ENCODE results near the gene LCMT1.
A peak's percentile ranks its signal among the peaks of the same experiment; 100 is the strongest.

GRCh38 chr16:25126820-25127232 lies 15.3 kb downstream of the LCMT1 start:
- TF ChIP-seq, protein P1, sequence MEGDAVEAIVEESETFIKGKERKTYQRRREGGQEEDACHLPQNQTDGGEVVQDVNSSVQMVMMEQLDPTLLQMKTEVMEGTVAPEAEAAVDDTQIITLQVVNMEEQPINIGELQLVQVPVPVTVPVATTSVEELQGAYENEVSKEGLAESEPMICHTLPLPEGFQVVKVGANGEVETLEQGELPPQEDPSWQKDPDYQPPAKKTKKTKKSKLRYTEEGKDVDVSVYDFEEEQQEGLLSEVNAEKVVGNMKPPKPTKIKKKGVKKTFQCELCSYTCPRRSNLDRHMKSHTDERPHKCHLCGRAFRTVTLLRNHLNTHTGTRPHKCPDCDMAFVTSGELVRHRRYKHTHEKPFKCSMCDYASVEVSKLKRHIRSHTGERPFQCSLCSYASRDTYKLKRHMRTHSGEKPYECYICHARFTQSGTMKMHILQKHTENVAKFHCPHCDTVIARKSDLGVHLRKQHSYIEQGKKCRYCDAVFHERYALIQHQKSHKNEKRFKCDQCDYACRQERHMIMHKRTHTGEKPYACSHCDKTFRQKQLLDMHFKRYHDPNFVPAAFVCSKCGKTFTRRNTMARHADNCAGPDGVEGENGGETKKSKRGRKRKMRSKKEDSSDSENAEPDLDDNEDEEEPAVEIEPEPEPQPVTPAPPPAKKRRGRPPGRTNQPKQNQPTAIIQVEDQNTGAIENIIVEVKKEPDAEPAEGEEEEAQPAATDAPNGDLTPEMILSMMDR (IDR thresholded peaks at IDR 0.05; ENCODE audit: insufficient read depth, low read length): peak; percentile 78
- TF ChIP-seq REST (IDR thresholded peaks at IDR 0.05; ENCODE audit: insufficient replicate concordance, low read depth): no peak
- TF ChIP-seq POLR2AphosphoS5 (IDR thresholded peaks at IDR 0.05; ENCODE audit: low read depth): no peak
